IMR-90 (cell line): ENCODE results near the gene KCNE4. TPM values are rescaled to one million over a fixed set of nuclear protein-coding genes. Genes with fewer than 3 reads are reported as not detected.

Source experiments
- ATAC-seq: fragments of 200-7000 bp; cut with Tn5 transposase; 2 replicates; pipeline ENCODE4 v1.9.1; 2020; ENCODE audit warnings: low read depth, mild to moderate bottlenecking, moderate library complexity
- BruUV-seq: library from RNA; stranded (reverse); fragments of 400-500 nt; replicated peaks from 2 replicates; lab custom pipeline; 2021; lab: Mats Ljungman, UMichigan
- CTCF ChIA-PET: fragments of 300-600 bp; formaldehyde crosslinking; extraction: SDS; loops from one replicate; lab custom pipeline; 2021; ENCODE audit warnings: antibody characterized with exemption; lab: Yijun Ruan, JAX
- POLR2A ChIA-PET: fragments of 300-600 bp; sonication (Branson Sonifier 250); formaldehyde crosslinking; loops from one replicate; lab custom pipeline; 2022; ENCODE audit warnings: antibody characterized with exemption; ENCODE audit not compliant: unreplicated experiment; lab: Charles Lee
- DNase-seq: peaks from one replicate; pipeline ENCODE4 v3.0.0; 2013
- H2AFZ ChIP-seq: replicated peaks from 2 replicates; pipeline ENCODE3; 2013; ENCODE audit warnings: low read length, mild to moderate bottlenecking; ENCODE audit not compliant: poor library complexity
- H2AK5ac ChIP-seq: 2 replicates; pipeline ENCODE4 v1.6.1; 2013; ENCODE audit warnings: low read depth, low read length, inconsistent platforms
- H2AK9ac ChIP-seq: replicated peaks from 2 replicates; pipeline ENCODE3; 2013; ENCODE audit warnings: mild to moderate bottlenecking, low read depth, low read length, moderate library complexity; ENCODE audit not compliant: poor library complexity
- H2BK120ac ChIP-seq: 2 replicates; pipeline ENCODE4 v1.6.1; 2013; ENCODE audit warnings: low read depth, low read length, inconsistent platforms
- H2BK15ac ChIP-seq: 3 replicates; pipeline ENCODE4 v1.6.1; 2013; ENCODE audit warnings: low read depth, low read length, inconsistent platforms
- H2BK20ac ChIP-seq: 2 replicates; pipeline ENCODE4 v1.6.1; 2013; ENCODE audit warnings: low read depth, mild to moderate bottlenecking, inconsistent platforms, low read length, moderate library complexity
- H2BK5ac ChIP-seq: 2 replicates; pipeline ENCODE4 v1.6.1; 2013; ENCODE audit warnings: mild to moderate bottlenecking, low read depth, low read length, inconsistent platforms; ENCODE audit not compliant: poor library complexity, severe bottlenecking
- H3K14ac ChIP-seq: replicated peaks from 2 replicates; pipeline ENCODE4 v1.6.1; 2013; ENCODE audit warnings: low read depth, low read length, inconsistent platforms
- H3K18ac ChIP-seq: 2 replicates; pipeline ENCODE4 v1.6.1; 2013; ENCODE audit warnings: low read depth, low read length, control low read depth
- H3K23ac ChIP-seq: 2 replicates; pipeline ENCODE4 v1.6.1; 2013; ENCODE audit warnings: low read depth, low read length, inconsistent platforms
- H3K27ac ChIP-seq: 2 replicates; pipeline ENCODE4 v1.5.1; 2013; ENCODE audit warnings: mild to moderate bottlenecking, control low read depth, low read length; ENCODE audit not compliant: insufficient read depth
- H3K27me3 ChIP-seq: 2 replicates; pipeline ENCODE4 v1.6.1; 2013; ENCODE audit warnings: low read length; ENCODE audit not compliant: control insufficient read depth, insufficient read depth
- H3K36me3 ChIP-seq: 2 replicates; pipeline ENCODE4 v1.6.1; 2013; ENCODE audit warnings: low read length, mixed read lengths; ENCODE audit not compliant: control insufficient read depth, insufficient read depth
- H3K4ac ChIP-seq: 2 replicates; pipeline ENCODE4 v1.6.1; 2013; ENCODE audit warnings: low read depth, low read length, inconsistent platforms
- H3K4me1 ChIP-seq: 2 replicates; pipeline ENCODE4 v1.6.1; 2013; ENCODE audit warnings: low read length, mixed read lengths; ENCODE audit not compliant: control insufficient read depth, insufficient read depth
- H3K4me2 ChIP-seq: 2 replicates; pipeline ENCODE4 v1.6.1; 2013; ENCODE audit warnings: low read depth, mild to moderate bottlenecking, control low read depth, low read length, moderate library complexity
- H3K4me3 ChIP-seq: 2 replicates; pipeline ENCODE4 v1.5.1; 2013; ENCODE audit warnings: low read depth, mild to moderate bottlenecking, control low read depth, low read length, moderate library complexity; ENCODE audit not compliant: insufficient read depth
- H3K56ac ChIP-seq: 2 replicates; pipeline ENCODE4 v1.6.1; 2013; ENCODE audit warnings: low read length, inconsistent platforms; ENCODE audit not compliant: insufficient read depth; ENCODE audit errors: extremely low read depth
- H3K79me1 ChIP-seq, 2 experiments: 2 replicates each; pipeline ENCODE4 v1.6.1; 2013; ENCODE audit warnings: low read length in 2 of 2, inconsistent platforms in 1 of 2, low read depth in 1 of 2
- H3K9ac ChIP-seq: 2 replicates; pipeline ENCODE4 v1.6.1; 2013; ENCODE audit warnings: low read depth, low read length, control low read depth
- H3K9me1 ChIP-seq: 2 replicates; pipeline ENCODE4 v1.6.1; 2013; ENCODE audit warnings: low read length, inconsistent platforms; ENCODE audit not compliant: insufficient read depth
- H3K9me3 ChIP-seq: 2 replicates; pipeline ENCODE4 v1.6.1; 2013; ENCODE audit warnings: low read length; ENCODE audit not compliant: control insufficient read depth, insufficient read depth
- H4K20me1 ChIP-seq: 2 replicates; pipeline ENCODE4 v1.6.1; 2013; ENCODE audit warnings: low read length, inconsistent platforms; ENCODE audit not compliant: insufficient read depth
- H4K5ac ChIP-seq: 2 replicates; pipeline ENCODE4 v1.6.1; 2013; ENCODE audit warnings: mild to moderate bottlenecking, low read depth, low read length, control low read depth
- H4K8ac ChIP-seq, 2 experiments: 2 replicates each; pipeline ENCODE4 v1.6.1; 2013; ENCODE audit warnings: low read depth in 2 of 2, low read length in 2 of 2, control low read depth in 1 of 2, inconsistent platforms in 1 of 2
- H4K91ac ChIP-seq: 2 replicates; pipeline ENCODE4 v1.6.1; 2013; ENCODE audit warnings: low read depth, low read length, inconsistent platforms; ENCODE audit not compliant: insufficient read depth
- CTCF ChIP-seq: conservative IDR thresholded peaks from 2 replicates; pipeline ENCODE4 v1.5.1; 2012; ENCODE audit warnings: mild to moderate bottlenecking, low read depth, low read length, improper control_type of control experiment
- FOS ChIP-seq: fragments of 150-350 bp; IDR thresholded peaks from 2 replicates; pipeline ENCODE4 v1.6.1; 2016; ENCODE audit warnings: low read depth, low read length
- NFE2L2 ChIP-seq: fragments of 150-350 bp; IDR thresholded peaks from 2 replicates; pipeline ENCODE4 v1.6.1; 2016; ENCODE audit warnings: low read depth, mild to moderate bottlenecking, low read length
- POLR2A ChIP-seq: IDR thresholded peaks from 2 replicates; pipeline ENCODE4 v1.6.1; 2012; ENCODE audit warnings: mild to moderate bottlenecking, low read depth, low read length
- RFX5 ChIP-seq: IDR thresholded peaks from 2 replicates; pipeline ENCODE4 v1.8.0; 2012; ENCODE audit warnings: low read depth, mild to moderate bottlenecking, low read length, moderate library complexity
- USF2 ChIP-seq: fragments of 150-350 bp; IDR thresholded peaks from 2 replicates; pipeline ENCODE4 v1.6.1; 2017; ENCODE audit warnings: mild to moderate bottlenecking, antibody characterized with exemption, low read length, low read depth
- WGBS, 2 experiments: methylation state at CpG; one replicate each; pipeline versions ENCODE4 v1.1.5 to v1.1.7; 2013; ENCODE audit warnings: missing lambda C conversion rate in 2 of 2; ENCODE audit not compliant: insufficient read length in 1 of 2; ENCODE audit errors: extremely low coverage in 2 of 2; 5-methylcytosine and 5-hydroxymethylcytosine counted together
- dilution Hi-C: fragments of 300-500 bp; cut with HindIII; formaldehyde crosslinking; loops from one replicate; pipeline ENCODE4 v1.14.3; 2018; ENCODE audit warnings: low sequenced_read_pairs; ENCODE audit not compliant: unreplicated experiment
- in situ Hi-C: fragments of 300-500 bp; cut with MboI; formaldehyde crosslinking; loops from 3 replicates; pipeline ENCODE4 v1.14.3; 2019; ENCODE audit warnings: low sequenced_read_pairs, inconsistent platforms, mixed read lengths
- intact Hi-C: fragments of 100-400 bp; cut with micrococcal nuclease; formaldehyde crosslinking; loops from 2 replicates; pipeline ENCODE4 v1.10.0; 2022
- polyA plus RNA-seq, 3 experiments: library from polyadenylated mRNA; depleted of rRNA; stranded (reverse); fragments of >200 nt; gene quantifications; 2 replicates each; pipeline ENCODE4 v1.2.3, GENCODE V29; 2012; ENCODE audit warnings: low replicate concordance in 1 of 3
- total RNA-seq: library from RNA; depleted of rRNA; stranded (reverse); fragments of >200 nt; gene quantifications from 2 replicates; pipeline ENCODE4 v1.2.3, GENCODE V29; 2012

The KCNE4 gene
- total and polyA plus RNA-seq, 2 of the 4 experiments (the other 2 are of a cell fraction): 6.6 to 6.8 TPM

GRCh38 chr2:223081789-223082188 is 29.8 kb downstream of the KCNE4 start:
- Histone ChIP-seq H2BK5ac (no peak overlapping the region), H3K56ac (no peak overlapping the region), H3K4me1 (no peaks in the 10 kb centered on the region), H3K23ac (no peak overlapping the region), H2BK15ac (no peak overlapping the region), H2BK120ac (no peak overlapping the region), H4K20me1 (no peaks in the 10 kb centered on the region), H3K9ac (no peak overlapping the region), H4K8ac (no peak overlapping the region), H3K18ac (no peak overlapping the region), H3K27me3 (no peaks in the 10 kb centered on the region), H3K4ac (no peak overlapping the region), H3K4me2 (no peak overlapping the region), H3K9me1 (no peaks in the 10 kb centered on the region), H3K27ac (no peak overlapping the region), H3K79me1 (no peaks in the 10 kb centered on the region), H3K4me3 (no peak overlapping the region), H4K5ac (no peak overlapping the region), H2BK20ac (no peak overlapping the region), H2AK9ac (no peak overlapping the region), H2AK5ac (no peak overlapping the region), H2AFZ (no peak overlapping the region), H3K36me3 (no peaks in the 10 kb centered on the region), H4K91ac (no peak overlapping the region), H3K9me3 (no peaks in the 10 kb centered on the region), H3K14ac (no peak overlapping the region)
- ChIA-PET CTCF (no interaction called here), POLR2A (no interaction called here)
- DNase-seq (no peak), ATAC-seq (no peak)
- in situ Hi-C loops (no loop called here), dilution Hi-C loops (no loop called here), intact Hi-C loops (no loop called here)
- BruUV-seq: no TSS peak
- TF ChIP-seq FOS (no peak), POLR2A (no peak), CTCF (no peak), RFX5 (no peak), USF2 (no peak), NFE2L2 (no peak)
- WGBS, 2 experiments: no CpG with 5 or more reads among the region's 3 CpGs
